H9 (cell line): ENCODE results near the gene VSX1. TPM values are rescaled to one million over a fixed set of nuclear protein-coding genes. Genes with fewer than 3 reads are reported as not detected.
A peak's percentile ranks its signal among the peaks of the same experiment; 100 is the strongest.

Source experiments
- DNase-seq: peaks from one replicate; pipeline ENCODE4 v3.0.0-alpha.2; 2017
- H2AFZ ChIP-seq: one replicate; pipeline ENCODE4 v1.6.1; 2013; ENCODE audit warnings: mild to moderate bottlenecking, low read length, control low read depth, moderate library complexity
- H2AK5ac ChIP-seq: 2 replicates; pipeline ENCODE4 v1.6.1; 2013; ENCODE audit warnings: low read length, control low read depth, mixed read lengths; ENCODE audit not compliant: insufficient read length
- H2BK120ac ChIP-seq: one replicate; pipeline ENCODE4 v1.6.1; 2013; ENCODE audit warnings: low read depth, mild to moderate bottlenecking, low read length, control low read depth, inconsistent platforms; ENCODE audit not compliant: poor library complexity, severe bottlenecking
- H2BK12ac ChIP-seq: 2 replicates; pipeline ENCODE4 v1.6.1; 2013; ENCODE audit warnings: low read length, control low read depth, mixed read lengths, low read depth; ENCODE audit not compliant: insufficient read length
- H2BK15ac ChIP-seq: 2 replicates; pipeline ENCODE4 v1.6.1; 2013; ENCODE audit warnings: low read depth, low read length, control low read depth
- H2BK20ac ChIP-seq: one replicate; pipeline ENCODE4 v1.6.1; 2013; ENCODE audit warnings: low read depth, mild to moderate bottlenecking, low read length, control low read depth, inconsistent platforms; ENCODE audit not compliant: poor library complexity, severe bottlenecking
- H2BK5ac ChIP-seq: 2 replicates; pipeline ENCODE4 v1.6.1; 2013; ENCODE audit warnings: low read length, control low read depth, mixed read lengths; ENCODE audit not compliant: insufficient read length
- H3K14ac ChIP-seq: 2 replicates; pipeline ENCODE4 v1.6.1; 2013; ENCODE audit warnings: low read length, control low read depth; ENCODE audit not compliant: insufficient read depth
- H3K18ac ChIP-seq: 2 replicates; pipeline ENCODE4 v1.6.1; 2013; ENCODE audit warnings: low read depth, mild to moderate bottlenecking, mixed read lengths, low read length, control low read depth; ENCODE audit not compliant: insufficient read length
- H3K23ac ChIP-seq: 2 replicates; pipeline ENCODE4 v1.6.1; 2013; ENCODE audit warnings: low read length, control low read depth, mixed read lengths, low read depth; ENCODE audit not compliant: insufficient read length
- H3K23me2 ChIP-seq: 2 replicates; pipeline ENCODE4 v1.6.1; 2013; ENCODE audit warnings: low read depth, mild to moderate bottlenecking, mixed read lengths, low read length, control low read depth; ENCODE audit not compliant: insufficient read length, poor library complexity, severe bottlenecking
- H3K27ac ChIP-seq: 2 replicates; pipeline ENCODE4 v1.5.1; 2013; ENCODE audit warnings: low read length, control low read depth, mixed read lengths, low read depth; ENCODE audit not compliant: insufficient read length
- H3K27me3 ChIP-seq: 2 replicates; pipeline ENCODE4 v1.6.1; 2013; ENCODE audit warnings: low read length, control low read depth, inconsistent platforms; ENCODE audit not compliant: insufficient read depth
- H3K4ac ChIP-seq: 2 replicates; pipeline ENCODE4 v1.6.1; 2013; ENCODE audit warnings: low read depth, mild to moderate bottlenecking, control low read depth, inconsistent platforms, low read length, moderate library complexity
- H3K4me1 ChIP-seq: 2 replicates; pipeline ENCODE4 v1.6.1; 2013; ENCODE audit warnings: low read length, control low read depth, inconsistent platforms; ENCODE audit not compliant: insufficient read depth
- H3K4me2 ChIP-seq: 2 replicates; pipeline ENCODE4 v1.6.1; 2013; ENCODE audit warnings: low read length, control low read depth, mixed read lengths; ENCODE audit not compliant: insufficient read length, insufficient read depth
- H3K56ac ChIP-seq: 2 replicates; pipeline ENCODE4 v1.6.1; 2013; ENCODE audit warnings: low read depth, mild to moderate bottlenecking, mixed read lengths, low read length, control low read depth; ENCODE audit not compliant: insufficient read length
- H3K79me1 ChIP-seq: 2 replicates; pipeline ENCODE4 v1.6.1; 2013; ENCODE audit warnings: low read depth, mild to moderate bottlenecking, moderate library complexity, low read length, control low read depth, inconsistent platforms; ENCODE audit not compliant: insufficient read depth, poor library complexity, severe bottlenecking
- H3K79me2 ChIP-seq: 2 replicates; pipeline ENCODE4 v1.6.1; 2013; ENCODE audit warnings: low read length, control low read depth, inconsistent platforms; ENCODE audit not compliant: insufficient read depth
- H3K9ac ChIP-seq: 2 replicates; pipeline ENCODE4 v1.6.1; 2013; ENCODE audit warnings: low read length, control low read depth, mixed read lengths; ENCODE audit not compliant: insufficient read length; ENCODE audit errors: extremely low read depth
- H3K9me3 ChIP-seq: one replicate; pipeline ENCODE4 v1.6.1; 2013; ENCODE audit warnings: low read depth, low read length, inconsistent platforms; ENCODE audit not compliant: control insufficient read depth
- H3T11ph ChIP-seq: one replicate; pipeline ENCODE4 v1.6.1; 2013; ENCODE audit warnings: mild to moderate bottlenecking, low read length, control low read depth, inconsistent platforms
- H4K20me1 ChIP-seq: one replicate; pipeline ENCODE4 v1.6.1; 2013; ENCODE audit not compliant: control insufficient read depth, insufficient read length, insufficient read depth
- H4K5ac ChIP-seq: 2 replicates; pipeline ENCODE4 v1.6.1; 2013; ENCODE audit warnings: low read depth, mild to moderate bottlenecking, mixed read lengths, low read length, control low read depth; ENCODE audit not compliant: insufficient read length
- H4K8ac ChIP-seq: replicated peaks from 2 replicates; pipeline ENCODE4 v1.6.1; 2013; ENCODE audit warnings: low read length, control low read depth, mixed read lengths, low read depth; ENCODE audit not compliant: insufficient read length
- H4K91ac ChIP-seq: 2 replicates; pipeline ENCODE4 v1.6.1; 2013; ENCODE audit warnings: low read depth, mild to moderate bottlenecking, moderate library complexity, mixed read lengths, low read length, control low read depth; ENCODE audit not compliant: insufficient read length
- H3K27ac Mint-ChIP-seq, 3 experiments: 2 replicates in 2 of 3; 3 replicates in 1 of 3; pipeline ENCODE4 v1.8.0; 2020 to 2021; ENCODE audit warnings: mixed read lengths in 3 of 3, mild to moderate bottlenecking in 1 of 3, moderate library complexity in 1 of 3
- H3K27me3 Mint-ChIP-seq: 2 replicates; pipeline ENCODE4 v1.8.0; 2021; ENCODE audit warnings: low read depth, mild to moderate bottlenecking, moderate library complexity, mixed read lengths
- H3K36me3 Mint-ChIP-seq, 3 experiments: 2 replicates in 2 of 3; 3 replicates in 1 of 3; pipeline ENCODE4 v1.8.0; 2020 to 2021; ENCODE audit warnings: low read depth in 3 of 3, mixed read lengths in 3 of 3; ENCODE audit not compliant: insufficient read depth in 1 of 3
- H3K4me1 Mint-ChIP-seq, 2 experiments: 2 replicates each; pipeline ENCODE4 v1.8.0; 2020; ENCODE audit warnings: mixed read lengths in 2 of 2
- H3K4me3 Mint-ChIP-seq, 2 experiments: 2 replicates in 1 of 2; 3 replicates in 1 of 2; pipeline ENCODE4 v1.8.0; 2020 to 2021; ENCODE audit warnings: mild to moderate bottlenecking in 2 of 2, mixed read lengths in 2 of 2, moderate library complexity in 1 of 2
- H3K9me3 Mint-ChIP-seq, 2 experiments: 2 replicates in 1 of 2; 3 replicates in 1 of 2; pipeline ENCODE4 v1.8.0; 2020; ENCODE audit warnings: mild to moderate bottlenecking in 2 of 2, mixed read lengths in 2 of 2, moderate library complexity in 1 of 2
- WGBS: extraction: QIAGEN DNeasy Blood & Tissue Kit; methylation state at CpG from one replicate; pipeline ENCODE4 v1.1.7; 2013; ENCODE audit warnings: missing lambda C conversion rate, low lambda C conversion rate, mixed read lengths; ENCODE audit not compliant: insufficient read length; ENCODE audit errors: extremely low coverage; 5-methylcytosine and 5-hydroxymethylcytosine counted together
- total RNA-seq: library from RNA; stranded (reverse); gene quantifications from 2 replicates; pipeline ENCODE4 v1.2.1, GENCODE V29; 2021
- TF ChIP-seq, protein P1 (sequence below): fragments of 200-600 bp; sonication (generic); conservative IDR thresholded peaks from 3 replicates; pipeline ENCODE4 v1.8.0; 2021; ENCODE audit warnings: antibody characterized with exemption, mild to moderate bottlenecking

The VSX1 gene
- total RNA-seq, 1 experiment from 2014 or later, result not detected

DNA sequence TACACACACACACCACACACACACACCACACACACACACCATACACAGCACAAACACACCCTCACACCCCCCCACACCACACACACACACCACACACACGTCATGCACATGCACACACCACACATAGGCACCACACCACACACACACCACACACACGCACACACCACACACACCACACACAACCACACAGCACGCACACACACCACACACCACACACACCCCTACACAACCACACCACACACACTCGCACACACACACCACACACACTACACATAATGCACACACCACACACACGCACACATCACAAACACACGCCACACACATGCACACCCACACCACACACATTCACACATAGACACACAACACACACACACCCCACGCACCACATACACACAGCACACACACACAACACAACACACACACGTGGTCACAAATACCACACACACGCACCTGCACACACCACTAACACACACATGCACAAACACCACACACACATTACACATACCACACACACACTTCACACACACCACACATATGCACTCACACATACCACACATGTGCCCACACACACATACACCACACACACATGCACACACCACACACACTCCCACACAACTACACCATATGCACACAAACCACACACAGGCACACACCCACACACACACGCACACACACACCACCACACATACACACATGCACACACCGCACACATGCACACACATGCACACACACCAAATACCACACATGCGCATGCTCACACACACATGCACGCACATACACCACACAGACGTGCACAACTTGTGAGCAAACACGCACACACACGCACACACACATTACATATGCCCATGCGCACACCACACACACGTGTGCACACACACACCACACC is 14.6 kb downstream of the VSX1 start:
- H3K9me3 Mint-ChIP-seq, result no peaks in the 10 kb centered on the region
- Histone ChIP-seq H3K18ac (no peak overlapping the region), H3K56ac (no peak overlapping the region), H3K4me2 (no peak overlapping the region), H3K4ac (no peak overlapping the region), H2BK5ac (no peak overlapping the region), H2BK15ac (no peak overlapping the region), H3K14ac (no peak overlapping the region), H2BK12ac (no peak overlapping the region), H3K79me1 (no peaks in the 10 kb centered on the region), H2AFZ (no peak overlapping the region), H2AK5ac (no peak overlapping the region), H3K9ac (no peak overlapping the region), H2BK120ac (no peak overlapping the region), H3K9me3 (no peaks in the 10 kb centered on the region), H4K91ac (no peak overlapping the region), H3K79me2 (no peaks in the 10 kb centered on the region), H4K5ac (peak overlapping the region; percentile 10), H3K23me2 (no peaks in the 10 kb centered on the region), H3K27me3 (no peaks in the 10 kb centered on the region; the same call in 1 of the 2 replicates), H3T11ph (no peak overlapping the region), H4K8ac (no peak overlapping the region), H3K27ac (no peak overlapping the region), H3K23ac (no peak overlapping the region), H2BK20ac (no peak overlapping the region), H3K4me1 (no peaks in the 10 kb centered on the region; the same call in 1 of the 2 replicates), H4K20me1 (peaks cover 2% of the 10 kb centered on the region)
- TF ChIP-seq, protein P1, sequence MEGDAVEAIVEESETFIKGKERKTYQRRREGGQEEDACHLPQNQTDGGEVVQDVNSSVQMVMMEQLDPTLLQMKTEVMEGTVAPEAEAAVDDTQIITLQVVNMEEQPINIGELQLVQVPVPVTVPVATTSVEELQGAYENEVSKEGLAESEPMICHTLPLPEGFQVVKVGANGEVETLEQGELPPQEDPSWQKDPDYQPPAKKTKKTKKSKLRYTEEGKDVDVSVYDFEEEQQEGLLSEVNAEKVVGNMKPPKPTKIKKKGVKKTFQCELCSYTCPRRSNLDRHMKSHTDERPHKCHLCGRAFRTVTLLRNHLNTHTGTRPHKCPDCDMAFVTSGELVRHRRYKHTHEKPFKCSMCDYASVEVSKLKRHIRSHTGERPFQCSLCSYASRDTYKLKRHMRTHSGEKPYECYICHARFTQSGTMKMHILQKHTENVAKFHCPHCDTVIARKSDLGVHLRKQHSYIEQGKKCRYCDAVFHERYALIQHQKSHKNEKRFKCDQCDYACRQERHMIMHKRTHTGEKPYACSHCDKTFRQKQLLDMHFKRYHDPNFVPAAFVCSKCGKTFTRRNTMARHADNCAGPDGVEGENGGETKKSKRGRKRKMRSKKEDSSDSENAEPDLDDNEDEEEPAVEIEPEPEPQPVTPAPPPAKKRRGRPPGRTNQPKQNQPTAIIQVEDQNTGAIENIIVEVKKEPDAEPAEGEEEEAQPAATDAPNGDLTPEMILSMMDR, result no peak
- H3K27ac Mint-ChIP-seq, result no peak overlapping the region
- H3K27me3 Mint-ChIP-seq, result peaks cover 76% of the 10 kb centered on the region
- DNase-seq, result no peak
- H3K36me3 Mint-ChIP-seq, result no peaks in the 10 kb centered on the region
- WGBS, result 100% methylated on average over 5 of the region's 18 CpGs
- H3K4me1 Mint-ChIP-seq, result peaks cover 5 to 9% of the 10 kb centered on the region in 2 experiments
- H3K4me3 Mint-ChIP-seq, result no peak overlapping the region
